Renal pelvis (tissue), 12 donors: ENCODE measurements around the gene BTG1. TPM values are rescaled to one million over a fixed set of nuclear protein-coding genes. Genes with fewer than 3 reads are reported as not detected.

Experiments
- DNase-seq: peaks from one replicate; pipeline ENCODE4 v3.0.0-alpha.2; 2013
- long read RNA-seq, 16 experiments: transcript quantifications; one replicate each; lab custom pipeline, GENCODE V29; 2026
- polyA plus RNA-seq, 3 donors: library from polyadenylated mRNA; unstranded; fragments of 120-200 nt; gene quantifications; one replicate each; pipeline ENCODE4 v1.2.1, GENCODE V29; 2013; ENCODE audit not compliant: insufficient read length in 3 of 3

BTG1 gene
- polyA plus RNA-seq: 100 to 1,000 TPM; 106 to 119 (median 113) TPM
- long read RNA-seq, donor 1, full-length matches to known transcripts: 89 of 94 reads
- long read RNA-seq, donor 1, partial matches to known transcripts: 5 of 94 reads
- long read RNA-seq, donor 1, other reads (novel, unspliced or antisense): 0 of 94 reads
- long read RNA-seq, donor 2, full-length matches to known transcripts: 87 of 87 reads
- long read RNA-seq, donor 2, partial matches to known transcripts: 0 of 87 reads
- long read RNA-seq, donor 2, other reads (novel, unspliced or antisense): 0 of 87 reads
- long read RNA-seq, donor 3, full-length matches to known transcripts: 103 of 103 reads
- long read RNA-seq, donor 3, partial matches to known transcripts: 0 of 103 reads
- long read RNA-seq, donor 3, other reads (novel, unspliced or antisense): 0 of 103 reads
- long read RNA-seq, donor 4, full-length matches to known transcripts: 81 of 81 reads
- long read RNA-seq, donor 4, partial matches to known transcripts: 0 of 81 reads
- long read RNA-seq, donor 4, other reads (novel, unspliced or antisense): 0 of 81 reads
- long read RNA-seq, donor 5, full-length matches to known transcripts: 61 of 61 reads
- long read RNA-seq, donor 5, partial matches to known transcripts: 0 of 61 reads
- long read RNA-seq, donor 5, other reads (novel, unspliced or antisense): 0 of 61 reads
- long read RNA-seq, donor 6, full-length matches to known transcripts: 63 of 63 reads
- long read RNA-seq, donor 6, partial matches to known transcripts: 0 of 63 reads
- long read RNA-seq, donor 6, other reads (novel, unspliced or antisense): 0 of 63 reads
- long read RNA-seq, donor 7, full-length matches to known transcripts: 144 of 144 reads
- long read RNA-seq, donor 7, partial matches to known transcripts: 0 of 144 reads
- long read RNA-seq, donor 7, other reads (novel, unspliced or antisense): 0 of 144 reads
- long read RNA-seq, donor 8, full-length matches to known transcripts: 47 of 47 reads
- long read RNA-seq, donor 8, partial matches to known transcripts: 0 of 47 reads
- long read RNA-seq, donor 8, other reads (novel, unspliced or antisense): 0 of 47 reads
- long read RNA-seq, donor 9, full-length matches to known transcripts: 116 of 116 reads
- long read RNA-seq, donor 9, partial matches to known transcripts: 0 of 116 reads
- long read RNA-seq, donor 9, other reads (novel, unspliced or antisense): 0 of 116 reads
- long read RNA-seq, donor 10, full-length matches to known transcripts: 85 of 85 reads
- long read RNA-seq, donor 10, partial matches to known transcripts: 0 of 85 reads
- long read RNA-seq, donor 10, other reads (novel, unspliced or antisense): 0 of 85 reads
- long read RNA-seq, donor 11, full-length matches to known transcripts: 74 of 74 reads
- long read RNA-seq, donor 11, partial matches to known transcripts: 0 of 74 reads
- long read RNA-seq, donor 11, other reads (novel, unspliced or antisense): 0 of 74 reads
- long read RNA-seq, donor 12, full-length matches to known transcripts: 97 of 97 reads
- long read RNA-seq, donor 12, partial matches to known transcripts: 0 of 97 reads
- long read RNA-seq, donor 12, other reads (novel, unspliced or antisense): 0 of 97 reads
- long read RNA-seq, donor 13, full-length matches to known transcripts: 57 of 57 reads
- long read RNA-seq, donor 13, partial matches to known transcripts: 0 of 57 reads
- long read RNA-seq, donor 13, other reads (novel, unspliced or antisense): 0 of 57 reads
- long read RNA-seq, donor 14: 0 reads
- long read RNA-seq, donor 15, full-length matches to known transcripts: 150 of 150 reads
- long read RNA-seq, donor 15, partial matches to known transcripts: 0 of 150 reads
- long read RNA-seq, donor 15, other reads (novel, unspliced or antisense): 0 of 150 reads
- long read RNA-seq, donor 16, full-length matches to known transcripts: 101 of 101 reads
- long read RNA-seq, donor 16, partial matches to known transcripts: 0 of 101 reads
- long read RNA-seq, donor 16, other reads (novel, unspliced or antisense): 0 of 101 reads

GRCh38 chr12:92145731-92146496, at the start of gene BTG1:
Gene BTG1 (minus strand): TSS chr12:92145846. CDS start chr12:92145535, 311 bp downstream.
- DNase-seq: peak; percentile 100

- no peak for DNase-seq
Observed at GRCh38 chr12:92194561-92194960, 48.9 kb upstream of the BTG1 start.

- DNase-seq: no peak
Observed at GRCh38 chr12:92193846-92194245, 48.2 kb upstream of the BTG1 start.

- DNase-seq: no peak
Observed at GRCh38 chr12:92193063-92193462, 47.4 kb upstream of the BTG1 start.

- no peak for DNase-seq
Observed at GRCh38 chr12:92192360-92192759, 46.7 kb upstream of the BTG1 start.

- no peak for DNase-seq
Observed at GRCh38 chr12:92191061-92191460, 45.4 kb upstream of the BTG1 start.

GRCh38 chr12:92188517-92189188, 43.0 kb upstream of the BTG1 start:
- no peak for DNase-seq

- no peak for DNase-seq
Observed at GRCh38 chr12:92186038-92186470, 40.4 kb upstream of the BTG1 start.

- no peak for DNase-seq
Observed at GRCh38 chr12:92185052-92185451, 39.4 kb upstream of the BTG1 start.

GRCh38 chr12:92183575-92183974, 37.9 kb upstream of the BTG1 start:
- DNase-seq: no peak

GRCh38 chr12:92178340-92178739, 32.7 kb upstream of the BTG1 start:
- no peak for DNase-seq

- DNase-seq: no peak
Observed at GRCh38 chr12:92176646-92177045, 31.0 kb upstream of the BTG1 start.

GRCh38 chr12:92175961-92176360, 30.3 kb upstream of the BTG1 start:
- DNase-seq: no peak

- DNase-seq: no peak
Observed at GRCh38 chr12:92170050-92170449, 24.4 kb upstream of the BTG1 start.

- no peak for DNase-seq
Observed at GRCh38 chr12:92167075-92167474, 21.4 kb upstream of the BTG1 start.

GRCh38 chr12:92164712-92165111, 19.1 kb upstream of the BTG1 start:
- no peak for DNase-seq

GRCh38 chr12:92162079-92162478, 16.4 kb upstream of the BTG1 start:
- no peak for DNase-seq

- no peak for DNase-seq
Observed at GRCh38 chr12:92158796-92159439, 13.3 kb upstream of the BTG1 start.
